ENCODE data around the gene F8.
"Not testable (repeated sequence)": the region's sequence is repeated elsewhere in the genome, so short reads cannot be mapped to it uniquely, and the experiment has no call there.

F8 gene

GRCh38 chrX:154824638-154825037 is 197.9 kb downstream of the F8 start:
- Histone ChIP-seq H3K36me3 (no peaks in the 10 kb centered on the region), H3K9ac (no peak overlapping the region), H3K27ac (no peak overlapping the region), H3K9me3 (no peaks in the 10 kb centered on the region), H3K27me3 (peaks cover 63% of the 10 kb centered on the region), H3K4me3 (no peak overlapping the region), H3K4me1 (peaks cover 9% of the 10 kb centered on the region), H4K20me1 (no peaks in the 10 kb centered on the region), H3K4me2 (no peak overlapping the region)
- TF ChIP-seq Cebpa-rat (IDR thresholded peaks at IDR 0.05), result no peak

GRCh38 chrX:154822029-154822428 is 200.5 kb downstream of the F8 start:
- no peak for TF ChIP-seq Cebpa-rat (IDR thresholded peaks at IDR 0.05)
- Histone ChIP-seq H3K4me1 (no peaks in the 10 kb centered on the region), H3K9ac (no peak overlapping the region), H3K9me3 (peaks cover 5% of the 10 kb centered on the region), H3K36me3 (no peaks in the 10 kb centered on the region), H4K20me1 (no peaks in the 10 kb centered on the region), H3K4me2 (no peak overlapping the region), H3K27ac (no peak overlapping the region), H3K27me3 (peaks cover 60% of the 10 kb centered on the region), H3K4me3 (no peak overlapping the region)

DNA sequence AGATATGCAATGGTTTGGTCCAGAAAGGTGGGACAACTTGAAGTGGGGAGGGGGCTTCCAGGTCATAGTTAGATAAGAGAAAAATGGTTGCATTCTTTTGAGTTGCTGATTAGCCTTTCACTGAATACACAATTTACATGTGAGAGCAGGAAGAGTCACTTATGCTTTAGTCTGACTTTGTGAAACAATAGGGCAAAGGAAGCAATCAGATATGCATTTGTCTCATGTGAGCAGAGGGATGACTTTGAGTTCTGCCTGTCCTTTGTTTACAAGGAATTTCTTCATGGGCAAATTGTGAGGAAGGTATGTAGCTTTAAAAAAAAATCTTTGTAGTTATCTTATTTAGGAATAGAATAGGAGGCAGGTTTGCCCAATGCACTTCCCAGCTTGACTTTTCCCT is 201.0 kb downstream of the F8 start:
- Histone ChIP-seq H4K20me1 (no peaks in the 10 kb centered on the region), H3K36me3 (no peaks in the 10 kb centered on the region), H3K27ac (no peak overlapping the region), H3K4me2 (no peak overlapping the region), H3K4me1 (no peaks in the 10 kb centered on the region), H3K4me3 (no peak overlapping the region), H3K27me3 (peaks cover 57% of the 10 kb centered on the region), H3K9me3 (peaks cover 6% of the 10 kb centered on the region), H3K9ac (no peak overlapping the region)
- TF ChIP-seq Cebpa-rat (IDR thresholded peaks at IDR 0.05), result no peak

DNA sequence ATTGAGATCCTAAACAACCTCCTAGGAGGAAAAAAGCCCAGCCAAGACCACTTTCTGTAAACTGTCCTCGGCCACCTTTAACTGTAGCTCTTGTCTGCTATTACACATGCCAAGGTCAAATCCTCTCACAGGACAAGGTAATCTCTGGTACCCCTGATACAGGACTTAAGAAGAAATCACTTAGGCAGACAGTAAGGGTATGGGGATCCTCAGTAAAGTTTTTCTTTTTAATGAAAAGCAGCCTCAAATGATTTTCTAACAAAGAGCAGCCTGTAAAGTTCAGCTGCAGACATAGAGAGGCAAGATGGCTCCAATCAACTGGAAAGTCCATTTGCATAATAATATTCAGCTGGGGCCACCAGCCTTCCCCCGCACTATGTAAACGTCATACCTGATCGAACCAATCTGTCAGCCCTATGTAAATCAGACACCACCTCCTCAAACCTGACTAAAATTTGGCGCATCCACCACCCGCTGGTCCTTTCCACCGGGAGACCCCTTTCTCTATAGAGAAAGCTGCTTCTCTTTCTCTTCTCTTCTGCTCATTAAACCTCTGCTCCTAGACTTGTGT is 202.7 kb downstream of the F8 start:
- no peak overlapping the region for H3K4me2 ChIP-seq
- H4K20me1 ChIP-seq, result no peaks in the 10 kb centered on the region
- H3K4me1 ChIP-seq, result no peaks in the 10 kb centered on the region
- no peak overlapping the region for H3K4me3 ChIP-seq
- H3K36me3 ChIP-seq, result no peaks in the 10 kb centered on the region
- H3K9me3 ChIP-seq, result peaks cover 6% of the 10 kb centered on the region
- peaks cover 64% of the 10 kb centered on the region for H3K27me3 ChIP-seq
- H3K9ac ChIP-seq, result no peak overlapping the region
- TF ChIP-seq Cebpa-rat (IDR thresholded peaks at IDR 0.05), result no peak
- no peak overlapping the region for H3K27ac ChIP-seq

- TF ChIP-seq Cebpa-rat (IDR thresholded peaks at IDR 0.05), result no peak
- no peak overlapping the region for H3K27ac ChIP-seq
- H3K4me1 ChIP-seq, result no peaks in the 10 kb centered on the region
- H3K4me2 ChIP-seq, result no peak overlapping the region
- no peaks in the 10 kb centered on the region for H3K36me3 ChIP-seq
- peaks cover 6% of the 10 kb centered on the region for H3K9me3 ChIP-seq
- peaks cover 65% of the 10 kb centered on the region for H3K27me3 ChIP-seq
- no peak overlapping the region for H3K9ac ChIP-seq
- no peak overlapping the region for H3K4me3 ChIP-seq
- H4K20me1 ChIP-seq, result no peaks in the 10 kb centered on the region
These were observed 203.4 kb downstream of the F8 start for GRCh38 chrX:154818916-154819770.

DNA sequence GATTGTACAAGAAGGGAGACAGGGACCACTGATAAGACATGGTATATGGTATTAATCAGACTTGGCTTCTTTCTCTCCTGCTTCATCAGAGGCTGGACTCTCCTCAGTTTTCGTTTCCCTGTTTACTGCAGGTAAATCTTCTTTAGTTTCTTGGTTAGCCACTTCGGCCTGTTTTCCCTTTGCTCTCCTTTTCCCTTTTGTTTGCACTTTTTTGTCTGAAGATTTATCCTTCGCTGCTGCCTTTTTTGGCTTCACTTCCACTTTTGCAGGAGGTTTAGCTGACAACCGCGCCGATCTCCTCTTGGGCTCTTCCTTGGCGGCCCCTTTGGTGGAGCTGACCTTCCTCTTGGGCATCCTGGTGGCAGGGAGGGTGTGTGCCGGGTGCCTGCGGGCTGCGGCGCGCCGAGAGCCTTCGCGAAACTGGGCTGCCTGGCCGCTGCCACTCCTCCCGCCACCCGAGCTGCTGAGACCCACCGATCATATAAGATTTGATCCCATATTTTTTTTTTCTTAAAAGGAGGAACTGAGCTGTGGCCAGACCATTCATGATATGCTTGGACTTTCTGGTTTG is 205.4 kb downstream of the F8 start:
- H3K4me2 ChIP-seq, H3K9ac ChIP-seq, H3K27ac ChIP-seq: not testable (repeated sequence)

GRCh38 chrX:154816326-154816898 is 206.1 kb downstream of the F8 start:
- not testable (repeated sequence) for H3K9me3 ChIP-seq, H3K27ac ChIP-seq, H3K36me3 ChIP-seq, H4K20me1 ChIP-seq, H3K4me2 ChIP-seq, H3K4me1 ChIP-seq, H3K4me3 ChIP-seq, H3K9ac ChIP-seq
- peaks cover 72% of the 10 kb centered on the region for H3K27me3 ChIP-seq

More for the DNA sequence above, 205.4 kb downstream of the F8 start:
- H3K27me3 ChIP-seq, result peaks cover 75% of the 10 kb centered on the region
- not testable (repeated sequence) for H3K9me3 ChIP-seq, H3K4me3 ChIP-seq, H3K36me3 ChIP-seq, H4K20me1 ChIP-seq, H3K4me1 ChIP-seq

GRCh38 chrX:154815274-154815818 is 207.2 kb downstream of the F8 start:
- Histone ChIP-seq H3K4me3 (no peak overlapping the region), H3K9me3 (peaks cover 6% of the 10 kb centered on the region), H3K4me1 (no peaks in the 10 kb centered on the region), H3K27me3 (peaks cover 71% of the 10 kb centered on the region), H4K20me1 (no peaks in the 10 kb centered on the region), H3K4me2 (0 out of 2 replicates have a peak overlapping the region, but pooled peaks have one; percentile 0), H3K36me3 (no peaks in the 10 kb centered on the region), H3K9ac (no peak overlapping the region), H3K27ac (no peak overlapping the region)
- no peak for TF ChIP-seq Cebpa-rat (IDR thresholded peaks at IDR 0.05)

GRCh38 chrX:154813801-154814200 is 208.7 kb downstream of the F8 start:
- H3K27me3 ChIP-seq, result peaks cover 61% of the 10 kb centered on the region
- TF ChIP-seq Cebpa-rat (IDR thresholded peaks at IDR 0.05), result no peak
- no peaks in the 10 kb centered on the region for H4K20me1 ChIP-seq
- no peak overlapping the region for H3K4me3 ChIP-seq
- H3K9ac ChIP-seq, result no peak overlapping the region
- no peak overlapping the region for H3K27ac ChIP-seq
- no peak overlapping the region for H3K4me2 ChIP-seq
- peaks cover 6% of the 10 kb centered on the region for H3K9me3 ChIP-seq
- H3K36me3 ChIP-seq, result no peaks in the 10 kb centered on the region
- H3K4me1 ChIP-seq, result no peaks in the 10 kb centered on the region
